ENCODE data around the gene P3H4.

The P3H4 gene

DNA sequence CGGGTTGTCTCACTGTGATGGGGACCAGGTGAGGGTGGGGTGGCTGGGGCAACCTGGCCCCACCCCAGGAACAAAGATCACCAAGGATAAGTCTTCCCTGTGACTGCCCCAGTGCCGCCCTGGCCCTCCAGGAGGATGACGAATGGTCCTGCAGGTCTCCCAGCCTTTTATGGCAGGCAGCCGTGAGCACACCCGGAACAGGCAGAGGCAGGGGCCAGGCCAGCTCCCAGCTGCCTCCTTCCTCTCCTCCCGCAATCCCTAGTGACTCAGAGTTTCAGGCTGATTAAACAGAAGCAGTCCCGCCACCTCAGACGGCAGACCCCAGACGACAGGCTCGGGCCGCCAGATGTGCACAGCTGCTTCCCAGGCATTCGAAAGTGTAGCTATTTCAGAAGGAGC lies 38.6 kb downstream of the P3H4 start:
- ChIA-PET CTCF (interaction anchor here (2.7 kb wide), 1 partner anchor 13 kb away, joined by 27 read pairs; the partner anchor contains the start of gene JUP), POLR2A (interaction anchor here (1.3 to 5.8 kb wide), 4 partner anchors 12 to 85 kb away, joined by 3 to 44 read pairs (median 11); partner anchors contain the start of genes EIF1 and JUP)
- DNase-seq (ENCODE audit: extremely low spot score): peak; percentile 47
- TF ChIP-seq ZNF384 (IDR thresholded peaks at IDR 0.05): no peak
- TF ChIP-seq BHLHE40 (IDR thresholded peaks at IDR 0.05; ENCODE audit: borderline replicate concordance): no peak
- TF ChIP-seq ARNT (IDR thresholded peaks at IDR 0.05): no peak
- TF ChIP-seq LEF1 (IDR thresholded peaks at IDR 0.05; ENCODE audit: borderline replicate concordance): no peak
- TF ChIP-seq FOXM1 (IDR thresholded peaks at IDR 0.05; ENCODE audit: borderline replicate concordance): no peak
- no peak for TF ChIP-seq HDGF (IDR thresholded peaks at IDR 0.05; ENCODE audit: borderline replicate concordance)
- TF ChIP-seq SUZ12 (IDR thresholded peaks at IDR 0.05): no peak
- TF ChIP-seq, protein P1, sequence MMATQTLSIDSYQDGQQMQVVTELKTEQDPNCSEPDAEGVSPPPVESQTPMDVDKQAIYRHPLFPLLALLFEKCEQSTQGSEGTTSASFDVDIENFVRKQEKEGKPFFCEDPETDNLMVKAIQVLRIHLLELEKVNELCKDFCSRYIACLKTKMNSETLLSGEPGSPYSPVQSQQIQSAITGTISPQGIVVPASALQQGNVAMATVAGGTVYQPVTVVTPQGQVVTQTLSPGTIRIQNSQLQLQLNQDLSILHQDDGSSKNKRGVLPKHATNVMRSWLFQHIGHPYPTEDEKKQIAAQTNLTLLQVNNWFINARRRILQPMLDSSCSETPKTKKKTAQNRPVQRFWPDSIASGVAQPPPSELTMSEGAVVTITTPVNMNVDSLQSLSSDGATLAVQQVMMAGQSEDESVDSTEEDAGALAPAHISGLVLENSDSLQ (IDR thresholded peaks at IDR 0.05): no peak
- TF ChIP-seq SP1 (IDR thresholded peaks at IDR 0.05): no peak
- TF ChIP-seq NFRKB (IDR thresholded peaks at IDR 0.05): no peak
- no peak for TF ChIP-seq TARDBP (IDR thresholded peaks at IDR 0.05)
- no peak for TF ChIP-seq FOXA1 (IDR thresholded peaks at IDR 0.05)
- TF ChIP-seq ELF4 (IDR thresholded peaks at IDR 0.05): no peak
- no peak for TF ChIP-seq L3MBTL2 (conservative IDR thresholded peaks at IDR 0.05)
- TF ChIP-seq FOXK2 (IDR thresholded peaks at IDR 0.05): no peak
- no peak for TF ChIP-seq CTBP1 (IDR thresholded peaks at IDR 0.05; ENCODE audit: borderline replicate concordance)

DNA sequence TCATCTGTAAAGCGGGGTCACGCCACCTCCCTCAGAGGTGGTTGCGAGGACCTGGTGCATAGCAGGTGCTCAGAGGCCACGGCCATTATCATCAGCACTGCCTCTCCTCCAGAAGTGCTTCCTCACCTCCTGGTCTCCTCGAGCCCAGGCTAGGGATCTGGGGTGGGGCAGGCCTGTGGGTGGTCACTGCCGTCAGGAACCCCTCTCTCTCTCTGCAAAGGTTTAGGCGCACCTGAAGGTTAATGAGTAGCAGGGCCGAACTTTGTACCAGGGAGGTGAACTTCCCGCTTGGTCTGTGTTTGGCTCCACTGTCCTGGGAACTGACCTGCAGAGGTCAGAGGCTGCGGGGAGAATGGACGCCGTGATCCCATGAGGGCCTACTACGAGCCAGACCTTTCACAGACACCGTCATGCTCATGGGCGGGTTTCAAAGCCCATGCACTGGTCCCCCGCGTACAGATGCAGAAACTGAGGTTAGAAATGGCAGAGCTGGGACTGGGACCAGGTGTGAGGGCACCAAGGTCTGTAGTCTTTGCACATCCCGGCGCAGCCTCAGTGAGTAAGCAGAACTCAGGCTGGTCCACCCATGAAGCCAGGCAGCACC lies 39.1 kb downstream of the P3H4 start:
- ChIA-PET POLR2A (interaction anchor here (1.3 to 5.8 kb wide), 3 partner anchors 13 to 84 kb away, joined by 3 to 44 read pairs (median 19); partner anchors contain the start of genes EIF1 and JUP), CTCF (interaction anchor here (2.7 kb wide), 1 partner anchor 13 kb away, joined by 27 read pairs; the partner anchor contains the start of gene JUP)
- no peak for DNase-seq (ENCODE audit: extremely low spot score)
- TF ChIP-seq ZNF384 (IDR thresholded peaks at IDR 0.05) (no peak), HDGF (IDR thresholded peaks at IDR 0.05; ENCODE audit: borderline replicate concordance) (no peak), TARDBP (IDR thresholded peaks at IDR 0.05) (no peak), FOXA1 (IDR thresholded peaks at IDR 0.05) (no peak), FOXM1 (IDR thresholded peaks at IDR 0.05; ENCODE audit: borderline replicate concordance) (no peak), NFRKB (IDR thresholded peaks at IDR 0.05) (no peak), FOXK2 (IDR thresholded peaks at IDR 0.05) (no peak), ARNT (IDR thresholded peaks at IDR 0.05) (no peak), L3MBTL2 (conservative IDR thresholded peaks at IDR 0.05) (no peak), CTBP1 (IDR thresholded peaks at IDR 0.05; ENCODE audit: borderline replicate concordance) (no peak), BHLHE40 (IDR thresholded peaks at IDR 0.05; ENCODE audit: borderline replicate concordance) (no peak), LEF1 (IDR thresholded peaks at IDR 0.05; ENCODE audit: borderline replicate concordance) (no peak), ELF4 (IDR thresholded peaks at IDR 0.05) (no peak), SP1 (IDR thresholded peaks at IDR 0.05) (no peak), SUZ12 (IDR thresholded peaks at IDR 0.05) (no peak)
- TF ChIP-seq, protein P1 (IDR thresholded peaks at IDR 0.05): no peak

DNA sequence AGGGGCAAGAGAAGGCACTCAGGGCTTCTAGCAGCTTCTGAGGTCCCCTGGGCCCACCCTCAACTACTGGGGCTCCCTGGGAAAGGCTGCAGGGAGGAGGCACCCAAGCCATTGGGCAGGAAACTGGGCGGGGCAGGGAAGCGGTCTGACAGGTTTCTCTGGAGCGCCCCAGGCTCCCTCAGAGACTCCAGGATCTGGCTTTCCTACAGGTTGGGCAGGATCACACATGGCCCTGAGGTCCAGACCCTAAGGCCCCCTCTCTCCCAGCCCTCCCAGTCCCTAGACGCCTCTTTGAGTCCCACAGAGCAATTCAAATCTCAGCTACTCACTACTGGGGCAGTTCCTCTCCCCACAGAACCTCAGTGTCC lies 39.5 kb downstream of the P3H4 start:
- POLR2A ChIA-PET: interaction anchor here (2.5 to 2.9 kb wide), 2 partner anchors 14 to 84 kb away, joined by 8 to 19 read pairs; partner anchors contain the start of genes EIF1 and JUP

DNA sequence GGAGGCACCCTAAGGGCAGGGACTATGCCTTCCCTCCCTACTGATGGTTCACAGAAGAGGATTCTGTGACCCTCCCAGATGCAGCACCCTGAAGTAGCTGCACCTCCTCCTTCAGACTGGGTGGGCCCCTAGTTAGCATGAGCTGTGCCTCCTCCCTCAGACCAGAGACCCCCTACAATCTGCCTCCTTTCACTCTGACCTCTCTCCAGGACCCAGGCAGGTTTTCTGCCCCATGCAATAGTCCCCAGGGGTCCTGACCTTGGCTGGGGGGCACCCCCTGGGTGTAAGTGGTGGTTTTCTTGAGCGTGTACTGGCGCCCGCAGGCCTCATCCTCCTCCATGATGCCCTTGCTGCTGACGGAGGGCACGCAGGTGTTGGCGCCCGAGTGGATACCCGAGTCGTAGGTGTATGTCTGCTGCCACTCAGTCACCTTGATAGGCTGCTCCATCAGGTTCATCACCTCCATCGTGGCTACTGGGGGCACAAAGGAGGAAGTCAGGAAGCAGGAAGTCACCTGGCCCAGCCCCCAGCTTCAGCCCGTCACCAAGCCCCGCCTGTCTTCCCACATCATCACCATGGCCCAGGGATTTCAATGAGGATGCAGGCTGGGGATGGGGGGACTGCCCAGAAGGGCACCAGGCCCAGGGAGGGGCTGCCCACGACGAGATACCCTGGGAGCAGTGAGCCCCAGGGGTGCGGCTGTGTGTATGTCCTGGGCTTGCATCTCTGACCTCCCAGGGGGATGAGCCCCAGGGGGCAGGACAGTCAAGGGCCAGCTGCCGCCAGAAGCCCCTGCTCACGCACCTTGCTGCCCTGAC lies 40.2 kb downstream of the P3H4 start:
- POLR2A ChIA-PET: interaction anchor here (0.6 to 2.5 kb wide), 2 partner anchors 14 to 83 kb away, joined by 4 to 8 read pairs; partner anchors contain the start of genes EIF1 and JUP
- CTCF ChIA-PET: no interaction called here

More for the DNA sequence above, 39.5 kb downstream of the P3H4 start:
- CTCF ChIA-PET: no interaction called here
- no peak for DNase-seq (ENCODE audit: extremely low spot score)
- TF ChIP-seq ARNT (IDR thresholded peaks at IDR 0.05) (no peak), ZNF384 (IDR thresholded peaks at IDR 0.05) (no peak), ELF4 (IDR thresholded peaks at IDR 0.05) (no peak), TARDBP (IDR thresholded peaks at IDR 0.05) (no peak), L3MBTL2 (conservative IDR thresholded peaks at IDR 0.05) (no peak), BHLHE40 (IDR thresholded peaks at IDR 0.05; ENCODE audit: borderline replicate concordance) (no peak), CTBP1 (IDR thresholded peaks at IDR 0.05; ENCODE audit: borderline replicate concordance) (no peak), FOXK2 (IDR thresholded peaks at IDR 0.05) (no peak), LEF1 (IDR thresholded peaks at IDR 0.05; ENCODE audit: borderline replicate concordance) (no peak), SUZ12 (IDR thresholded peaks at IDR 0.05) (no peak), NFRKB (IDR thresholded peaks at IDR 0.05) (no peak), FOXA1 (IDR thresholded peaks at IDR 0.05) (no peak), FOXM1 (IDR thresholded peaks at IDR 0.05; ENCODE audit: borderline replicate concordance) (no peak), HDGF (IDR thresholded peaks at IDR 0.05; ENCODE audit: borderline replicate concordance) (no peak), SP1 (IDR thresholded peaks at IDR 0.05) (no peak)
- TF ChIP-seq, protein P1 (IDR thresholded peaks at IDR 0.05): no peak

More for the DNA sequence above, 40.2 kb downstream of the P3H4 start:
- no peak for DNase-seq (ENCODE audit: extremely low spot score)
- no peak for TF ChIP-seq FOXA1 (IDR thresholded peaks at IDR 0.05)
- TF ChIP-seq TARDBP (IDR thresholded peaks at IDR 0.05): no peak
- TF ChIP-seq SP1 (IDR thresholded peaks at IDR 0.05): no peak
- TF ChIP-seq L3MBTL2 (conservative IDR thresholded peaks at IDR 0.05): no peak
- no peak for TF ChIP-seq ELF4 (IDR thresholded peaks at IDR 0.05)
- TF ChIP-seq HDGF (IDR thresholded peaks at IDR 0.05; ENCODE audit: borderline replicate concordance): no peak
- TF ChIP-seq, protein P1 (IDR thresholded peaks at IDR 0.05): no peak
- TF ChIP-seq ARNT (IDR thresholded peaks at IDR 0.05): no peak
- no peak for TF ChIP-seq NFRKB (IDR thresholded peaks at IDR 0.05)
- no peak for TF ChIP-seq ZNF384 (IDR thresholded peaks at IDR 0.05)
- no peak for TF ChIP-seq CTBP1 (IDR thresholded peaks at IDR 0.05; ENCODE audit: borderline replicate concordance)
- no peak for TF ChIP-seq FOXM1 (IDR thresholded peaks at IDR 0.05; ENCODE audit: borderline replicate concordance)
- TF ChIP-seq BHLHE40 (IDR thresholded peaks at IDR 0.05; ENCODE audit: borderline replicate concordance): no peak
- no peak for TF ChIP-seq FOXK2 (IDR thresholded peaks at IDR 0.05)
- no peak for TF ChIP-seq SUZ12 (IDR thresholded peaks at IDR 0.05)

Measured in HEK293T (cell line).